HL-60 (cell line): Measurements from ENCODE around the gene LRIT2.

Experiments used
- CTCF ChIP-seq: IDR thresholded peaks from one replicate; pipeline ENCODE4 v1.5.1; 2011; ENCODE audit warnings: low read length, control low read depth, inconsistent platforms; ENCODE audit not compliant: insufficient read depth
- POLR2AphosphoS5 ChIP-seq: IDR thresholded peaks from 2 replicates; pipeline ENCODE4 v1.6.1; 2012; ENCODE audit warnings: low read depth

- peak; percentile 91 for TF ChIP-seq CTCF
- TF ChIP-seq POLR2AphosphoS5, result no peak
These were observed 20.1 kb downstream of the LRIT2 start for GRCh38 chr10:84205049-84205852.
